OCI-LY7 (cell line): Measurements from ENCODE around the gene SLC10A4. TPM values are rescaled to one million over a fixed set of nuclear protein-coding genes. Genes with fewer than 3 reads are reported as not detected.

Source experiments
- BruUV-seq: library from RNA; stranded (reverse); fragments of 400-500 nt; replicated peaks from 2 replicates; lab custom pipeline; 2021; lab: Mats Ljungman, UMichigan
- CTCF ChIA-PET: fragments of 300-600 bp; sonication (Branson Sonifier 250); formaldehyde crosslinking; loops from one replicate; lab custom pipeline; 2022; ENCODE audit warnings: antibody characterized with exemption; ENCODE audit not compliant: unreplicated experiment; lab: Charles Lee
- POLR2A ChIA-PET: fragments of 300-600 bp; sonication (Branson Sonifier 250); formaldehyde crosslinking; loops from one replicate; lab custom pipeline; 2022; ENCODE audit warnings: antibody characterized with exemption; lab: Charles Lee
- DNase-seq: peaks from one replicate; pipeline ENCODE4 v3.0.0-alpha.2; 2015; ENCODE audit warnings: low spot score
- H2AFZ ChIP-seq: fragments of 200-600 bp; sonication (generic), shearing (Covaris generic); 2 replicates; pipeline ENCODE4 v1.6.1; 2014; ENCODE audit warnings: mild to moderate bottlenecking, antibody characterized with exemption, low read length, moderate library complexity
- H3K27ac ChIP-seq: fragments of 200-600 bp; sonication (generic); 2 replicates; pipeline ENCODE4 v1.5.1; 2014; ENCODE audit warnings: mixed run types, low read depth, mild to moderate bottlenecking, moderate library complexity, low read length, inconsistent platforms; ENCODE audit not compliant: poor library complexity, severe bottlenecking
- H3K36me3 ChIP-seq: fragments of 200-600 bp; sonication (generic); 2 replicates; pipeline ENCODE4 v1.6.1; 2014; ENCODE audit warnings: mild to moderate bottlenecking, antibody characterized with exemption, low read length, moderate library complexity, mixed read lengths; ENCODE audit not compliant: insufficient read depth
- H3K4me1 ChIP-seq: fragments of 200-600 bp; sonication (generic); 2 replicates; pipeline ENCODE4 v1.5.1; 2014; ENCODE audit warnings: mild to moderate bottlenecking, low read length; ENCODE audit not compliant: insufficient read depth, poor library complexity, severe bottlenecking
- H3K4me2 ChIP-seq: fragments of 200-600 bp; sonication (generic); 2 replicates; pipeline ENCODE4 v1.6.1; 2014; ENCODE audit warnings: mild to moderate bottlenecking, low read length
- H3K4me3 ChIP-seq: fragments of 200-600 bp; sonication (generic); 2 replicates; pipeline ENCODE4 v1.5.1; 2014; ENCODE audit warnings: mild to moderate bottlenecking, low read depth, low read length; ENCODE audit not compliant: poor library complexity, severe bottlenecking
- H3K79me2 ChIP-seq: fragments of 200-600 bp; sonication (generic); 2 replicates; pipeline ENCODE4 v1.6.1; 2016; ENCODE audit warnings: low read depth, mild to moderate bottlenecking, low read length, moderate library complexity, mixed read lengths; ENCODE audit not compliant: insufficient read depth
- H3K9me2 ChIP-seq: fragments of 200-600 bp; sonication (generic); 2 replicates; pipeline ENCODE4 v1.6.1; 2016; ENCODE audit warnings: mild to moderate bottlenecking, low read length, mixed read lengths; ENCODE audit not compliant: insufficient read depth
- H3K9me3 ChIP-seq: fragments of 200-600 bp; sonication (generic); 2 replicates; pipeline ENCODE4 v1.6.1; 2014; ENCODE audit warnings: mild to moderate bottlenecking, mixed run types, low read length, mixed read lengths
- H4K20me1 ChIP-seq: fragments of 200-600 bp; sonication (generic); 2 replicates; pipeline ENCODE4 v1.6.1; 2014; ENCODE audit warnings: mild to moderate bottlenecking, antibody characterized with exemption, low read length, moderate library complexity, mixed read lengths; ENCODE audit not compliant: insufficient read depth
- CTCF ChIP-seq: fragments of 200-600 bp; sonication (generic); conservative IDR thresholded peaks from 2 replicates; pipeline ENCODE4 v1.5.1; 2014; ENCODE audit warnings: mild to moderate bottlenecking, antibody characterized with exemption, low read length, moderate library complexity, mixed read lengths
- EZH2phosphoT487 ChIP-seq: fragments of 200-600 bp; sonication (generic); IDR thresholded peaks from 2 replicates; pipeline ENCODE4 v1.6.1; 2018; ENCODE audit warnings: low read depth, borderline replicate concordance, mild to moderate bottlenecking, mixed run types, antibody characterized with exemption, low read length, moderate library complexity, mixed read lengths
- intact Hi-C: fragments of 100-400 bp; cut with micrococcal nuclease; formaldehyde crosslinking; loops from one replicate; pipeline ENCODE4 v1.10.0; 2022; ENCODE audit not compliant: unreplicated experiment
- total RNA-seq, 2 experiments: library from RNA; depleted of rRNA in 1 of 2; stranded (reverse); fragments of >200 nt in 1 of 2; shearing (Covaris generic) in 1 of 2; gene quantifications; 2 replicates each; pipeline ENCODE4 v1.2.3, GENCODE V29; 2014 to 2022

Gene SLC10A4
- total RNA-seq, 2 experiments from 2014 or later, result not detected

- H3K36me3 ChIP-seq, result peaks cover 64% of the 10 kb centered on the region
Measured at GRCh38 chr4:48504352-48504751, 21.2 kb downstream of the SLC10A4 start.

GRCh38 chr4:48506716-48507115 lies 23.6 kb downstream of the SLC10A4 start:
- Histone ChIP-seq H3K4me3 (no peak overlapping the region), H3K36me3 (peaks cover 73% of the 10 kb centered on the region), H3K9me2 (no peaks in the 10 kb centered on the region), H2AFZ (no peak overlapping the region), H3K4me1 (no peaks in the 10 kb centered on the region), H4K20me1 (no peaks in the 10 kb centered on the region), H3K4me2 (no peak overlapping the region), H3K79me2 (no peaks in the 10 kb centered on the region), H3K9me3 (no peaks in the 10 kb centered on the region), H3K27ac (no peak overlapping the region)
- no TSS peak for BruUV-seq
- CTCF ChIA-PET, result no interaction called here
- no peak for DNase-seq
- intact Hi-C loops, result no loop called here
- POLR2A ChIA-PET, result interaction anchor here (1.2 to 1.5 kb wide), 2 partner anchors 17 to 19 kb away, joined by 6 read pairs; no protein-coding TSS in a partner anchor
- no peak for TF ChIP-seq CTCF
- TF ChIP-seq EZH2phosphoT487, result no peak

More at GRCh38 chr4:48504352-48504751, 21.2 kb downstream of the SLC10A4 start:
- no peaks in the 10 kb centered on the region for H3K4me1 ChIP-seq
- H3K9me2 ChIP-seq, result no peaks in the 10 kb centered on the region
- no peak overlapping the region for H3K4me3 ChIP-seq
- H4K20me1 ChIP-seq, result no peaks in the 10 kb centered on the region
- no peak for DNase-seq
- H3K9me3 ChIP-seq, result no peaks in the 10 kb centered on the region
- no peak overlapping the region for H3K4me2 ChIP-seq
- CTCF ChIA-PET, result no interaction called here
- TF ChIP-seq CTCF (no peak), EZH2phosphoT487 (no peak)
- H2AFZ ChIP-seq, result no peak overlapping the region
- no TSS peak for BruUV-seq
- intact Hi-C loops, result no loop called here
- H3K27ac ChIP-seq, result no peak overlapping the region
- no peaks in the 10 kb centered on the region for H3K79me2 ChIP-seq
- POLR2A ChIA-PET, result interaction anchor here (0.6 to 1.2 kb wide), 5 partner anchors 11 to 280 kb away, joined by 3 to 5 read pairs (median 3); no protein-coding TSS in a partner anchor

GRCh38 chr4:48509543-48509942 lies 26.4 kb downstream of the SLC10A4 start:
- no peaks in the 10 kb centered on the region for H3K79me2 ChIP-seq
- ChIA-PET POLR2A (no interaction called here), CTCF (no interaction called here)

More at GRCh38 chr4:48509543-48509942, 26.4 kb downstream of the SLC10A4 start:
- peaks cover 85% of the 10 kb centered on the region for H3K36me3 ChIP-seq
- intact Hi-C loops, result no loop called here
- H3K9me3 ChIP-seq, result no peaks in the 10 kb centered on the region
- no peak overlapping the region for H3K27ac ChIP-seq
- no peak overlapping the region for H3K4me3 ChIP-seq
- BruUV-seq, result no TSS peak
- no peaks in the 10 kb centered on the region for H4K20me1 ChIP-seq
- H3K9me2 ChIP-seq, result no peaks in the 10 kb centered on the region
- TF ChIP-seq EZH2phosphoT487 (no peak), CTCF (no peak)
- H2AFZ ChIP-seq, result no peak overlapping the region
- H3K4me1 ChIP-seq, result no peaks in the 10 kb centered on the region
- H3K4me2 ChIP-seq, result no peak overlapping the region
- no peak for DNase-seq
